ENCODE measurements around the gene UGT2A3.

GRCh38 chr4:68885545-68885944 lies 66.1 kb downstream of the UGT2A3 start:
- TF ChIP-seq POLR2A (IDR thresholded peaks at IDR 0.05) (no peak), CTCF (IDR thresholded peaks at IDR 0.05) (no peak), POLR2AphosphoS5 (IDR thresholded peaks at IDR 0.05) (no peak)

All from sigmoid colon (tissue), 4 donors.